ENCODE data around the gene CLDN10.

CLDN10 gene

DNA sequence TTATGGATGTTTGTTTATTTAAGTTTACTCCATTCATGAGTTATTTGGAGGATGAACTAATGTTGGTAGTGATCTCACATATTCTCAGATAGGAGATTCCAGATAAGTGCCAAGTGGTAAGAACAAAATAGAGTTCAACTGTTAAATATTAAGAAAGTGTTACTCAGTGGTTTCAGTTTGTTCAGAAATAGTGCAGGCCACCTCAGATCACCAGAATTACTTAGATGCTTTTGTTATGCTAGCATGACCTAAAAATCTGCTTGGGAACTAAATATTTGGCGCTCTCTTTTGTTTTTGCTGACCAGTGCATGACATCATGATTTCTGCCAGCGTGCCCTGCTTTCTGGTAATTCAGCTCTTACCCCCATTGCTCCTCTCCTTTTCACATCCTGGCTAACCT lies 15.6 kb downstream of the CLDN10 start:
- TF ChIP-seq MYC (IDR thresholded peaks at IDR 0.05; ENCODE audit: low read depth, low read length): no peak
- TF ChIP-seq, protein P1, sequence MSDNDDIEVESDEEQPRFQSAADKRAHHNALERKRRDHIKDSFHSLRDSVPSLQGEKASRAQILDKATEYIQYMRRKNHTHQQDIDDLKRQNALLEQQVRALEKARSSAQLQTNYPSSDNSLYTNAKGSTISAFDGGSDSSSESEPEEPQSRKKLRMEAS (IDR thresholded peaks at IDR 0.05; ENCODE audit: low read depth, low read length): no peak
- DNase-seq (ENCODE audit: low read depth): no peak
- H3K4me3 ChIP-seq (ENCODE audit: low read depth, low read length): no peak overlapping the region

DNA sequence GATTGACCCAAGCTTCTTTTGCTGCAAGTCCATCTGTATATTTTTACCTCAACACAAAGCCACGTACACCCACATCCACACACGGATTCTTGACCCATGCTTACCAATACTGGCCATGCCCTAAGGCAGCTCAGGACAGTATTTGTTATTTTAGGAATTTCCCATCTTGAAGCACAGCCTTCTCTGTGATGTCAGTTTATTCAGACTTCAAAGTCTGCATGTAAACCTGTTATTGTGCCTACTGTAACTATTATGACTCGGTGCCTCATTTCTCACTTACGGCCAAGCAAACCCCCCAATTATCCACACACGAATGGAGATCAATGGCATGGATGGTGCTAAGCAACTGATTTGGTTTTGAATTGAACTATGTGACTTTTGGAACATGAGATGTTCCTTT lies 17.5 kb downstream of the CLDN10 start:
- no peak overlapping the region for H3K4me3 ChIP-seq (ENCODE audit: low read depth, low read length)
- TF ChIP-seq, protein P2, sequence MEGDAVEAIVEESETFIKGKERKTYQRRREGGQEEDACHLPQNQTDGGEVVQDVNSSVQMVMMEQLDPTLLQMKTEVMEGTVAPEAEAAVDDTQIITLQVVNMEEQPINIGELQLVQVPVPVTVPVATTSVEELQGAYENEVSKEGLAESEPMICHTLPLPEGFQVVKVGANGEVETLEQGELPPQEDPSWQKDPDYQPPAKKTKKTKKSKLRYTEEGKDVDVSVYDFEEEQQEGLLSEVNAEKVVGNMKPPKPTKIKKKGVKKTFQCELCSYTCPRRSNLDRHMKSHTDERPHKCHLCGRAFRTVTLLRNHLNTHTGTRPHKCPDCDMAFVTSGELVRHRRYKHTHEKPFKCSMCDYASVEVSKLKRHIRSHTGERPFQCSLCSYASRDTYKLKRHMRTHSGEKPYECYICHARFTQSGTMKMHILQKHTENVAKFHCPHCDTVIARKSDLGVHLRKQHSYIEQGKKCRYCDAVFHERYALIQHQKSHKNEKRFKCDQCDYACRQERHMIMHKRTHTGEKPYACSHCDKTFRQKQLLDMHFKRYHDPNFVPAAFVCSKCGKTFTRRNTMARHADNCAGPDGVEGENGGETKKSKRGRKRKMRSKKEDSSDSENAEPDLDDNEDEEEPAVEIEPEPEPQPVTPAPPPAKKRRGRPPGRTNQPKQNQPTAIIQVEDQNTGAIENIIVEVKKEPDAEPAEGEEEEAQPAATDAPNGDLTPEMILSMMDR (IDR thresholded peaks at IDR 0.05; ENCODE audit: low read depth, low read length): no peak
- TF ChIP-seq, protein P1 (IDR thresholded peaks at IDR 0.05; ENCODE audit: low read depth, low read length): no peak
- TF ChIP-seq MYC (IDR thresholded peaks at IDR 0.05; ENCODE audit: low read depth, low read length): no peak
- TF ChIP-seq POLR2A (IDR thresholded peaks at IDR 0.05; ENCODE audit: extremely low read depth, insufficient read length): no peak
- no peak for DNase-seq (ENCODE audit: low read depth)

DNA sequence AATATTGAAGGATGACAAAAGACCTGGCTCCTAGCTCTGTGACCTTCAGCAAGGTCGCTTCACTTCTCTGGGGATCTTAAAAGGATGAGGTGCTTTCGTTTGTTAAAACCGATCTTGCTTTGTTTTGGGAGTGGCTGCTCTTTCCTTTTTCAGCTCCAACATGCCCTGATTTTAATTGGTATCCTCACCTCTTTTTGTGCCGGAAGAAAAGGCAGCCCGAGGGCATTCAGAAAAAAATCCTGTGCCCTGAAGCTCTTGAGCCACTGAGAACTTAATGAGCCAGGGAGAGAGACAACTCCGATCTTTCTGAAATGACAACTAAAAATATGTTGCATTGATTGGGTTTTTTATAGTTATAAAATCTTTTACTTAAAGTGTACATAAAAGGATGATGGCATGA lies 19.4 kb downstream of the CLDN10 start:
- no peak overlapping the region for H3K4me3 ChIP-seq (ENCODE audit: low read depth, low read length)
- DNase-seq (ENCODE audit: low read depth): no peak
- TF ChIP-seq MYC (IDR thresholded peaks at IDR 0.05; ENCODE audit: low read depth, low read length) (no peak), POLR2A (IDR thresholded peaks at IDR 0.05; ENCODE audit: extremely low read depth, insufficient read length) (no peak)
- TF ChIP-seq, protein P2 (IDR thresholded peaks at IDR 0.05; ENCODE audit: low read depth, low read length): no peak
- TF ChIP-seq, protein P1 (IDR thresholded peaks at IDR 0.05; ENCODE audit: low read depth, low read length): no peak

DNA sequence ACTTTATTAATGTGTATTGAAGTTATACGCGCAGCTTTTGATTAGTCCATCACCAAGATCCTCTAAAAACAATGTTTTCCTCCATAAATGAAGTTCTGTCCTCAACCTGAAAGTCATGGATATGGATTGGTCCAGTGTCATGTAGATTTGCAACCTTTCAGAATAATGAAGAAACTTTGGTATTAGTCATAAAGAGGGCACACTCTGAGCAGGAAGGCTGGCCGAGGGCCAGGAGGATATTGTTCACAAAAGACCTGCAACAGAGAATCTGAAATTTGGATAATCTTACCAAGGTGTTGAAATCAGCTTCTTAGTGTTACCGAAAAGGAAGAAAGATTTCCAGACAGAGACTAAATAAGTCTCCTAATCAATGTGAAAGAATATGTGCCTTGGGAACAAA lies 20.7 kb downstream of the CLDN10 start:
- no peak for DNase-seq (ENCODE audit: low read depth)
- H3K4me3 ChIP-seq (ENCODE audit: low read depth, low read length): no peak overlapping the region
- TF ChIP-seq, protein P2 (IDR thresholded peaks at IDR 0.05; ENCODE audit: low read depth, low read length): no peak
- no peak for TF ChIP-seq MYC (IDR thresholded peaks at IDR 0.05; ENCODE audit: low read depth, low read length)
- TF ChIP-seq POLR2A (IDR thresholded peaks at IDR 0.05; ENCODE audit: extremely low read depth, insufficient read length): no peak
- TF ChIP-seq, protein P1 (IDR thresholded peaks at IDR 0.05; ENCODE audit: low read depth, low read length): no peak

DNA sequence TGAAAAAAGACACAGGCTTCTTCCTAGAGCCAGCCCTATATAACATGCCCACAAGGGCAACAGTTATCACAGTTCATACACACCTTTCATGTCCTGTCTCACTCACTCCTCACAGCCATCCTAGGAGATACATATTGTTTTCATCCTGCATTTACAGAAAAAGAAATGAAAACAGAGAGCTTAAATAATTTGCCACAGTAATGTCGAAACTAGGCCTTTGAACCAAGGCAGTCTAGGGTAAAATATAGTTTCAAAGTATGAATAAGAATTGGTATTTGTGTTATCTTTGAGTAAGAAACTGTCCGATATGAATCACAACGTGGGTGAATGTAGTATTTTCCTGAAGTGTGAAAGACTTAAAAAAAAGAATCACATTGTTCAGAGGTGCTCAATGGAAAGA lies 26.8 kb downstream of the CLDN10 start:
- TF ChIP-seq, protein P1 (IDR thresholded peaks at IDR 0.05; ENCODE audit: low read depth, low read length): no peak
- no peak for TF ChIP-seq POLR2A (IDR thresholded peaks at IDR 0.05; ENCODE audit: extremely low read depth, insufficient read length)
- TF ChIP-seq MYC (IDR thresholded peaks at IDR 0.05; ENCODE audit: low read depth, low read length): no peak
- TF ChIP-seq, protein P2 (IDR thresholded peaks at IDR 0.05; ENCODE audit: low read depth, low read length): no peak
- no peak for DNase-seq (ENCODE audit: low read depth)
- H3K4me3 ChIP-seq (ENCODE audit: low read depth, low read length): no peak overlapping the region

DNA sequence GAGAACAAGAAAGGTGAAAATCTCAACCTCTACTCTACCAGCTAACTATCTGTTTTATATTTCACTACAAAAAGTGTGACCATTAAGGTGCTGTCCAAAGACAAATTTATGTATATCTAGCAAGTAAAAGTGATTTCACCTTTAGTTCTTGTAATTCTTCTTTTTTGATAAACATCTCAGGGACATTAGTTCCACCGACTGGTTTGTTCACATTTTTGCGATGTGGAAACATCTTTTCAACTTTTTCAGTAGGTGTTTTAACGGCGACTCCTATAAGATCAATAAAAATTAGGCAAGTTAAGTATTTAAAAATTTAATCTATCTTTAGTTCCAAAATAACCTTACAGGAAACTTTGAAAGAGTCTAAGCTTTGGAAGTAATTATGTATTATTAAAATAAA lies 33.3 kb downstream of the CLDN10 start:
- H3K4me3 ChIP-seq (ENCODE audit: low read depth, low read length): no peak overlapping the region
- no peak for DNase-seq (ENCODE audit: low read depth)
- TF ChIP-seq POLR2A (IDR thresholded peaks at IDR 0.05; ENCODE audit: extremely low read depth, insufficient read length) (no peak), MYC (IDR thresholded peaks at IDR 0.05; ENCODE audit: low read depth, low read length) (no peak)
- TF ChIP-seq, protein P2 (IDR thresholded peaks at IDR 0.05; ENCODE audit: low read depth, low read length): no peak
- TF ChIP-seq, protein P1 (IDR thresholded peaks at IDR 0.05; ENCODE audit: low read depth, low read length): no peak

Measured in NB4 (cell line).